Measurements from ENCODE around the gene BRI3BP. TPM values are rescaled to one million over a fixed set of nuclear protein-coding genes. Genes with fewer than 3 reads are reported as not detected.
"Not testable (repeated sequence)": the region's sequence is repeated elsewhere in the genome, so short reads cannot be mapped to it uniquely, and the experiment has no call there.

BRI3BP gene
- polyA plus RNA-seq, 4 donors, result 10.0 to 11.5 (median 11.3) TPM

- no peak for DNase-seq (ENCODE audit: low read depth in 4 of 4, low spot score in 3 of 4)
Observed at GRCh38 chr12:125018356-125018755, 24.9 kb downstream of the BRI3BP start.

GRCh38 chr12:125021096-125021495 is 27.7 kb downstream of the BRI3BP start:
- no peak for DNase-seq (ENCODE audit: low read depth in 4 of 4, low spot score in 3 of 4)

GRCh38 chr12:125021771-125022170 is 28.3 kb downstream of the BRI3BP start:
- DNase-seq (ENCODE audit: low read depth in 4 of 4, low spot score in 3 of 4), result no peak

GRCh38 chr12:125023065-125023464 is 29.6 kb downstream of the BRI3BP start:
- no peak for DNase-seq (ENCODE audit: low read depth in 4 of 4, low spot score in 3 of 4)

- DNase-seq (ENCODE audit: low read depth in 4 of 4, low spot score in 3 of 4), result no peak
Observed at GRCh38 chr12:125024949-125025563, 31.6 kb downstream of the BRI3BP start.

- DNase-seq (ENCODE audit: low read depth in 4 of 4, low spot score in 3 of 4), result no peak
Observed at GRCh38 chr12:125025606-125026235, 32.3 kb downstream of the BRI3BP start.

GRCh38 chr12:125028106-125028505 is 34.7 kb downstream of the BRI3BP start:
- DNase-seq (ENCODE audit: low read depth in 4 of 4, low spot score in 3 of 4), result no peak

GRCh38 chr12:125029761-125030358 is 36.4 kb downstream of the BRI3BP start:
- no peak for DNase-seq (ENCODE audit: low read depth in 4 of 4, low spot score in 3 of 4)

GRCh38 chr12:125031471-125031870 is 38.0 kb downstream of the BRI3BP start:
- not testable (repeated sequence) for DNase-seq (ENCODE audit: low read depth in 4 of 4, low spot score in 3 of 4)

GRCh38 chr12:125032466-125033152 is 39.2 kb downstream of the BRI3BP start:
- DNase-seq (ENCODE audit: low read depth in 4 of 4, low spot score in 3 of 4), result no peak

- no peak for DNase-seq (ENCODE audit: low read depth in 4 of 4, low spot score in 3 of 4)
Observed at GRCh38 chr12:125033288-125033687, 39.8 kb downstream of the BRI3BP start.

GRCh38 chr12:125038976-125039625 is 45.7 kb downstream of the BRI3BP start:
- no peak for DNase-seq (ENCODE audit: low read depth in 4 of 4, low spot score in 3 of 4)

- no peak for DNase-seq (ENCODE audit: low read depth in 4 of 4, low spot score in 3 of 4)
Observed at GRCh38 chr12:125049093-125049458, 55.6 kb downstream of the BRI3BP start.

GRCh38 chr12:125050446-125050845 is 57.0 kb downstream of the BRI3BP start:
- DNase-seq (ENCODE audit: low read depth in 4 of 4, low spot score in 3 of 4), result no peak

GRCh38 chr12:125050868-125051267 is 57.4 kb downstream of the BRI3BP start:
- no peak for DNase-seq (ENCODE audit: low read depth in 4 of 4, low spot score in 3 of 4)

- no peak for DNase-seq (ENCODE audit: low read depth in 4 of 4, low spot score in 3 of 4)
Observed at GRCh38 chr12:125053821-125054220, 60.4 kb downstream of the BRI3BP start.

- DNase-seq (ENCODE audit: low read depth in 4 of 4, low spot score in 3 of 4), result no peak
Observed at GRCh38 chr12:125055591-125055990, 62.1 kb downstream of the BRI3BP start.

GRCh38 chr12:125056306-125056705 is 62.9 kb downstream of the BRI3BP start:
- no peak for DNase-seq (ENCODE audit: low read depth in 4 of 4, low spot score in 3 of 4)

- no peak for DNase-seq (ENCODE audit: low read depth in 4 of 4, low spot score in 3 of 4)
Observed at GRCh38 chr12:125057708-125058107, 64.3 kb downstream of the BRI3BP start.

GRCh38 chr12:125061229-125061628 is 67.8 kb downstream of the BRI3BP start:
- no peak for DNase-seq (ENCODE audit: low read depth in 4 of 4, low spot score in 3 of 4)

- not testable (repeated sequence) for DNase-seq (ENCODE audit: low read depth in 4 of 4, low spot score in 3 of 4)
Observed at GRCh38 chr12:125063522-125063921, 70.1 kb downstream of the BRI3BP start.

Data from right renal pelvis (tissue), 4 donors.